Hematopoietic multipotent progenitor cell (in vitro differentiated cells): Measurements from ENCODE around the gene TSPAN12. TPM values are rescaled to one million over a fixed set of nuclear protein-coding genes. Genes with fewer than 3 reads are reported as not detected.
"Not testable (repeated sequence)": the region's sequence is repeated elsewhere in the genome, so short reads cannot be mapped to it uniquely, and the experiment has no call there.

Experiments
- DNase-seq, 3 donors: peaks; one replicate each; pipeline ENCODE4 v3.0.0-alpha.2; 2011 to 2015; ENCODE audit warnings: low read depth in 2 of 3, low spot score in 2 of 3
- total RNA-seq: library from RNA; depleted of rRNA; stranded (reverse); fragments of >200 nt; gene quantifications from one replicate; pipeline ENCODE4 v1.2.3, GENCODE V29; 2012

The TSPAN12 gene
- total RNA-seq: 0.81 TPM

GRCh38 chr7:120857588-120858573 is at the start of gene TSPAN12:
Gene TSPAN12 (minus strand): TSS chr7:120858144. CDS start chr7:120856763, 1,381 bp downstream.
- DNase-seq: peak in 2 of 3 donors; percentile 74 to 75

- no peak for DNase-seq
Observed at GRCh38 chr7:120898715-120899499, 41.0 kb upstream of the TSPAN12 start.

- DNase-seq: not testable (repeated sequence)
Observed at GRCh38 chr7:120895253-120895652, 37.3 kb upstream of the TSPAN12 start.

GRCh38 chr7:120885602-120886001 is 27.7 kb upstream of the TSPAN12 start:
- not testable (repeated sequence) for DNase-seq

- no peak for DNase-seq
Observed at GRCh38 chr7:120877701-120878100, 19.8 kb upstream of the TSPAN12 start.

GRCh38 chr7:120876922-120877321 is 19.0 kb upstream of the TSPAN12 start:
- no peak for DNase-seq

GRCh38 chr7:120874722-120875121 is 16.8 kb upstream of the TSPAN12 start:
- DNase-seq: no peak

GRCh38 chr7:120874016-120874415 is 16.1 kb upstream of the TSPAN12 start:
- no peak for DNase-seq

- no peak for DNase-seq
Observed at GRCh38 chr7:120873401-120873800, 15.5 kb upstream of the TSPAN12 start.

GRCh38 chr7:120869700-120870099 is 11.8 kb upstream of the TSPAN12 start:
- DNase-seq: no peak

GRCh38 chr7:120867932-120868331 is 10.0 kb upstream of the TSPAN12 start:
- no peak for DNase-seq

GRCh38 chr7:120865191-120865981 is 7.4 kb upstream of the TSPAN12 start:
- DNase-seq: no peak

GRCh38 chr7:120864141-120864900 is 6.4 kb upstream of the TSPAN12 start:
- no peak for DNase-seq

- no peak for DNase-seq
Observed at GRCh38 chr7:120862987-120863590, 5.1 kb upstream of the TSPAN12 start.

- no peak for DNase-seq
Observed at GRCh38 chr7:120860156-120860555, 2.2 kb upstream of the TSPAN12 start.

GRCh38 chr7:120859459-120859858 is 1.5 kb upstream of the TSPAN12 start:
- no peak for DNase-seq

- DNase-seq: peak in 2 of 3 donors; percentile 33 to 42
Observed at GRCh38 chr7:120856621-120857352, 1.2 kb downstream of the TSPAN12 start.

GRCh38 chr7:120856198-120856597 is 1.7 kb downstream of the TSPAN12 start:
- no peak for DNase-seq

GRCh38 chr7:120852700-120853099 is 5.2 kb downstream of the TSPAN12 start:
- no peak for DNase-seq
